Esophagus squamous epithelium (tissue), 4 donors: ENCODE data around the gene DSE.

Source experiments
- POLR2A ChIP-seq, 4 donors: fragments of 450-650 bp; IDR thresholded peaks; one replicate each; pipeline ENCODE4 v1.6.1; 2017; ENCODE audit warnings: antibody characterized with exemption in 4 of 4, mild to moderate bottlenecking in 4 of 4, moderate library complexity in 3 of 4
- TF ChIP-seq, protein P1 (sequence below), 6 experiments: fragments of 450-650 bp in 4 of 6; fragments of 200-600 bp in 2 of 6; sonication (generic) in 2 of 6; IDR thresholded peaks; one replicate each; pipeline ENCODE4 v1.5.1; 2016 to 2019; ENCODE audit warnings: antibody characterized with exemption in 6 of 6, mild to moderate bottlenecking in 4 of 6, moderate library complexity in 4 of 6

DNA sequence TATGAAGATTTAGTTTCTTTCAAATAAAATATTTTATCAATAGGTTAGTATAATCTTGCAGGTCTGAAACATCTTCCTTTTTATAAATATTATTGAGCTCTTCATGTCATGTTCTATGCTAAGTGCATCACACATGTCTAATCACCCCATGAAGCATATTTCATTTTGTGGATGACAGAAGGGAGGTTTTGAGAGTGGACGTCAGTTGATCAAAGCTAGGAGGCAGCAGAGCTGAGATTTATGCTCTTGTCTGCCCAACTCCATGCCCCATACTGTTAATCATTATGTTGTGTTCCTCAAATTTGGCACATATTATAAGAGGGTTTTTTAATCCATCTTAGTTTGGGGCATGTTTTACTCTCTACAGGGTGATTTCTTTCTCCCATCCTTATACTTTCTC is 22.7 kb downstream of the DSE start:
- TF ChIP-seq, protein P1, sequence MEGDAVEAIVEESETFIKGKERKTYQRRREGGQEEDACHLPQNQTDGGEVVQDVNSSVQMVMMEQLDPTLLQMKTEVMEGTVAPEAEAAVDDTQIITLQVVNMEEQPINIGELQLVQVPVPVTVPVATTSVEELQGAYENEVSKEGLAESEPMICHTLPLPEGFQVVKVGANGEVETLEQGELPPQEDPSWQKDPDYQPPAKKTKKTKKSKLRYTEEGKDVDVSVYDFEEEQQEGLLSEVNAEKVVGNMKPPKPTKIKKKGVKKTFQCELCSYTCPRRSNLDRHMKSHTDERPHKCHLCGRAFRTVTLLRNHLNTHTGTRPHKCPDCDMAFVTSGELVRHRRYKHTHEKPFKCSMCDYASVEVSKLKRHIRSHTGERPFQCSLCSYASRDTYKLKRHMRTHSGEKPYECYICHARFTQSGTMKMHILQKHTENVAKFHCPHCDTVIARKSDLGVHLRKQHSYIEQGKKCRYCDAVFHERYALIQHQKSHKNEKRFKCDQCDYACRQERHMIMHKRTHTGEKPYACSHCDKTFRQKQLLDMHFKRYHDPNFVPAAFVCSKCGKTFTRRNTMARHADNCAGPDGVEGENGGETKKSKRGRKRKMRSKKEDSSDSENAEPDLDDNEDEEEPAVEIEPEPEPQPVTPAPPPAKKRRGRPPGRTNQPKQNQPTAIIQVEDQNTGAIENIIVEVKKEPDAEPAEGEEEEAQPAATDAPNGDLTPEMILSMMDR (IDR thresholded peaks at IDR 0.05) = peak in 1 of 6 experiments; percentile 35
- TF ChIP-seq POLR2A (IDR thresholded peaks at IDR 0.05) = no peak
